CD14-positive monocyte (primary cell): ENCODE results near the gene PIAS4. TPM values are rescaled to one million over a fixed set of nuclear protein-coding genes. Genes with fewer than 3 reads are reported as not detected.

Experiments
- DNase-seq, 3 donors: peaks; one replicate each; pipeline ENCODE4 v3.0.0-alpha.2; 2011 to 2022
- H2AFZ ChIP-seq: 2 replicates; pipeline ENCODE4 v1.6.0; 2012; ENCODE audit warnings: mild to moderate bottlenecking, low read depth, low read length, inconsistent platforms; ENCODE audit not compliant: insufficient read depth, poor library complexity, severe bottlenecking
- H3K27ac ChIP-seq, 2 donors: 1 replicate in 1 of 2; 2 replicates in 1 of 2; pipeline ENCODE4 v1.5.1; 2012 to 2013; ENCODE audit warnings: low read length in 2 of 2, control low read depth in 1 of 2, inconsistent platforms in 1 of 2, low read depth in 1 of 2, mild to moderate bottlenecking in 1 of 2
- H3K27me3 ChIP-seq, 2 donors: one replicate each; pipeline versions ENCODE4 v1.6.0 to v1.6.1; 2011 to 2013; ENCODE audit warnings: low read length in 2 of 2; ENCODE audit not compliant: control insufficient read depth in 2 of 2, insufficient read depth in 2 of 2
- H3K36me3 ChIP-seq, 2 donors: replicated peaks in 1 of 2; 1 replicate in 1 of 2; 2 replicates in 1 of 2; pipeline versions ENCODE4 v1.5.1 to v1.6.1; 2012 to 2013; ENCODE audit warnings: low read length in 2 of 2, control low read depth in 1 of 2, inconsistent platforms in 1 of 2, mild to moderate bottlenecking in 1 of 2; ENCODE audit not compliant: insufficient read depth in 2 of 2, control insufficient read depth in 1 of 2
- H3K4me1 ChIP-seq, 2 donors: 1 replicate in 1 of 2; 2 replicates in 1 of 2; pipeline versions ENCODE4 v1.5.1 to v1.6.1; 2012 to 2013; ENCODE audit warnings: low read length in 2 of 2, control low read depth in 1 of 2, inconsistent platforms in 1 of 2, mild to moderate bottlenecking in 1 of 2, moderate library complexity in 1 of 2; ENCODE audit not compliant: insufficient read depth in 2 of 2, control insufficient read depth in 1 of 2
- H3K4me2 ChIP-seq: replicated peaks from 2 replicates; pipeline ENCODE3; 2012; ENCODE audit warnings: low read length, moderate library complexity, mild to moderate bottlenecking; ENCODE audit not compliant: poor library complexity, severe bottlenecking; ENCODE audit errors: extremely low read depth
- H3K4me3 ChIP-seq, 3 experiments: fragments of 200-600 bp in 1 of 3; sonication (generic) in 1 of 3; replicated peaks in 1 of 3; 1 replicate in 2 of 3; 2 replicates in 1 of 3; pipeline ENCODE4 v1.5.1; 2011 to 2013; ENCODE audit warnings: low read length in 3 of 3, mild to moderate bottlenecking in 3 of 3, control low read depth in 2 of 3, low read depth in 2 of 3, inconsistent platforms in 1 of 3, moderate library complexity in 1 of 3
- H3K79me2 ChIP-seq: 2 replicates; pipeline ENCODE4 v1.6.0; 2012; ENCODE audit warnings: mild to moderate bottlenecking, control low read depth, inconsistent platforms, low read length, moderate library complexity; ENCODE audit not compliant: insufficient read depth
- H3K9ac ChIP-seq: 2 replicates; pipeline ENCODE4 v1.6.0; 2017; ENCODE audit warnings: low read length, mild to moderate bottlenecking; ENCODE audit not compliant: insufficient read depth, poor library complexity, severe bottlenecking
- H3K9me3 ChIP-seq, 2 donors: replicated peaks in 1 of 2; 1 replicate in 1 of 2; 2 replicates in 1 of 2; pipeline versions ENCODE4 v1.5.1 to v1.6.1; 2012 to 2013; ENCODE audit warnings: low read length in 2 of 2, control low read depth in 1 of 2; ENCODE audit not compliant: control insufficient read depth in 1 of 2, insufficient read depth in 1 of 2
- H4K20me1 ChIP-seq: 2 replicates; pipeline ENCODE4 v1.6.0; 2012; ENCODE audit warnings: mild to moderate bottlenecking, low read length, control low read depth, moderate library complexity; ENCODE audit not compliant: insufficient read depth
- H3K27ac Mint-ChIP-seq, 7 donors: one replicate each; pipeline ENCODE4 v1.8.0; 2020; ENCODE audit warnings: mild to moderate bottlenecking in 7 of 7, mixed read lengths in 7 of 7, moderate library complexity in 6 of 7, inconsistent platforms in 2 of 7
- H3K27me3 Mint-ChIP-seq, 3 donors: one replicate each; pipeline ENCODE4 v1.8.0; 2021 to 2022; ENCODE audit warnings: low read depth in 3 of 3, mild to moderate bottlenecking in 3 of 3, mixed read lengths in 3 of 3, moderate library complexity in 3 of 3, inconsistent platforms in 1 of 3
- H3K36me3 Mint-ChIP-seq, 2 donors: one replicate each; pipeline ENCODE4 v1.8.0; 2020; ENCODE audit warnings: mixed read lengths in 2 of 2, inconsistent platforms in 1 of 2, mild to moderate bottlenecking in 1 of 2
- H3K4me1 Mint-ChIP-seq: one replicate; pipeline ENCODE4 v1.8.0; 2020; ENCODE audit warnings: mild to moderate bottlenecking, mixed read lengths
- H3K4me3 Mint-ChIP-seq, 2 donors: one replicate each; pipeline ENCODE4 v1.8.0; 2020; ENCODE audit warnings: mild to moderate bottlenecking in 2 of 2, mixed read lengths in 2 of 2, moderate library complexity in 1 of 2
- H3K9me3 Mint-ChIP-seq, 7 donors: one replicate each; pipeline ENCODE4 v1.8.0; 2020 to 2022; ENCODE audit warnings: mixed read lengths in 7 of 7, mild to moderate bottlenecking in 6 of 7, moderate library complexity in 6 of 7, inconsistent platforms in 2 of 7
- CTCF ChIP-seq: fragments of 200-600 bp; IDR thresholded peaks from one replicate; pipeline ENCODE4 v1.8.0; 2022; ENCODE audit warnings: antibody characterized with exemption, mild to moderate bottlenecking
- WGBS: methylation state at CpG from one replicate; pipeline ENCODE4 v1.1.5; 2013; ENCODE audit warnings: missing lambda C conversion rate; ENCODE audit not compliant: insufficient coverage; 5-methylcytosine and 5-hydroxymethylcytosine counted together
- intact Hi-C, 2 donors: fragments of 100-400 bp; cut with micrococcal nuclease; formaldehyde crosslinking; loops; one replicate each; pipeline versions ENCODE4 v1.15.0 to v1.15.1; 2023
- polyA plus RNA-seq, 3 donors: library from polyadenylated mRNA; depleted of rRNA in 1 of 3; unstranded in 2 of 3; stranded (reverse) in 1 of 3; fragments of 300-500 nt in 2 of 3; fragments of >200 nt in 1 of 3; fragmentation: Illumina TruSeq in 2 of 3; gene quantifications; 1 replicate in 2 of 3; 2 replicates in 1 of 3; pipeline ENCODE4 v1.2.3, GENCODE V29; 2012 to 2021

The PIAS4 gene
- polyA plus RNA-seq, 3 donors = 2.3 to 8.1 (median 5.9) TPM

DNA sequence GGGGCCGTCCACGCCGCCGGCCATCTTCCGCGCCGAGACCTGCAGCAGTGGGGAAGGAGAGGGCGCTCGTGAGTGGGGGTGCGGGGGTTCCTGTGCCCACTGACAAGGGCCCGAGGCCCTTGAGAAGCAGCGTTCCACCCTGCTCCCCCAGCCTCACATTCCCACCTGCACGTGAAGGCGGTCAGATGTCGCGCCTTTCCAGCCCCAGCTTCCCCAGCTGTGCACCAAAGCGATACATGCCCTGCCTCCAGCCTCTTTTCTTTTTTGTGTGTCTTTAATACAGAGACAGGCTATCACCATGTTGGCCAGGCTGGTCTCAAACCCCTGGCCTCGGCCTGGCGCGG is 47.6 kb downstream of the PIAS4 start:
- Histone ChIP-seq H3K4me3 (no peak overlapping the region), H3K36me3 (peaks cover 29 to 45% of the 10 kb centered on the region in 2 donors), H2AFZ (no peak overlapping the region), H3K9me3 (no peaks in the 10 kb centered on the region), H3K79me2 (peaks cover 99% of the 10 kb centered on the region), H3K9ac (no peak overlapping the region), H4K20me1 (peaks cover 74% of the 10 kb centered on the region), H3K4me2 (no peak overlapping the region), H3K27ac (no peak overlapping the region), H3K27me3 (no peaks in the 10 kb centered on the region), H3K4me1 (peaks cover 70 to 84% of the 10 kb centered on the region in 2 donors)
- peaks cover 0 to 6% (median 2%) of the 10 kb centered on the region in 7 donors for H3K9me3 Mint-ChIP-seq
- H3K4me3 Mint-ChIP-seq = no peak overlapping the region
- WGBS = 100% methylated on average over 2 of the region's 20 CpGs
- intact Hi-C loops = no loop called here
- peaks cover 51 to 63% of the 10 kb centered on the region in 2 donors for H3K36me3 Mint-ChIP-seq
- H3K4me1 Mint-ChIP-seq = peaks cover 62% of the 10 kb centered on the region
- peaks cover 0 to 3% (median 1%) of the 10 kb centered on the region in 3 donors for H3K27me3 Mint-ChIP-seq
- peak overlapping the region in 6 of 7 donors; percentile 53 to 100 (median 78) for H3K27ac Mint-ChIP-seq
- no peak for DNase-seq
- TF ChIP-seq CTCF = no peak

- no peaks in the 10 kb centered on the region for H3K9me3 ChIP-seq
- Mint-ChIP-seq H3K9me3 (peaks cover 0 to 2% (median 0%) of the 10 kb centered on the region in 7 donors), H3K27me3 (peaks cover 0 to 4% (median 1%) of the 10 kb centered on the region in 3 donors), H3K27ac (peak overlapping the region; percentile 96 to 100 (median 99)), H3K36me3 (peaks cover 37 to 52% of the 10 kb centered on the region in 2 donors), H3K4me3 (peak overlapping the region; percentile 77), H3K4me1 (peaks cover 65% of the 10 kb centered on the region)
- peaks cover 75% of the 10 kb centered on the region for H4K20me1 ChIP-seq
- TF ChIP-seq CTCF = peak; percentile 46
- peaks cover 77 to 92% of the 10 kb centered on the region in 2 donors for H3K4me1 ChIP-seq
- intact Hi-C loops = loop anchor here in 1 of 2 donors (2.0 kb wide), 1 partner anchor 51 kb away; the partner anchor contains the start of gene PIAS4
- H3K36me3 ChIP-seq = peaks cover 25 to 40% of the 10 kb centered on the region in 2 donors
- no peaks in the 10 kb centered on the region for H3K27me3 ChIP-seq
- peaks cover 100% of the 10 kb centered on the region for H3K79me2 ChIP-seq
- WGBS = 5% methylated on average over 19 of the region's 22 CpGs
- peak overlapping the region; percentile 82 for H3K9ac ChIP-seq
- peak overlapping the region; percentile 13 to 93 (median 40) for H3K4me3 ChIP-seq
- H2AFZ ChIP-seq = no peak overlapping the region
- peak overlapping the region; percentile 89 for H3K4me2 ChIP-seq
- DNase-seq = peak; percentile 94 to 98 (median 95)
- H3K27ac ChIP-seq = peak overlapping the region; percentile 97
These were observed 50.6 kb downstream of the PIAS4 start for GRCh38 chr19:4057931-4058692.
